ENCODE data around the gene MAMDC2.
"Not testable (repeated sequence)": the region's sequence is repeated elsewhere in the genome, so short reads cannot be mapped to it uniquely, and the experiment has no call there.

Gene MAMDC2

GRCh38 chr9:70043689-70044489, at the start of gene MAMDC2:
Gene MAMDC2 (plus strand): TSS chr9:70043848. CDS start chr9:70044198, 350 bp downstream.
- DNase-seq: no peak

DNA sequence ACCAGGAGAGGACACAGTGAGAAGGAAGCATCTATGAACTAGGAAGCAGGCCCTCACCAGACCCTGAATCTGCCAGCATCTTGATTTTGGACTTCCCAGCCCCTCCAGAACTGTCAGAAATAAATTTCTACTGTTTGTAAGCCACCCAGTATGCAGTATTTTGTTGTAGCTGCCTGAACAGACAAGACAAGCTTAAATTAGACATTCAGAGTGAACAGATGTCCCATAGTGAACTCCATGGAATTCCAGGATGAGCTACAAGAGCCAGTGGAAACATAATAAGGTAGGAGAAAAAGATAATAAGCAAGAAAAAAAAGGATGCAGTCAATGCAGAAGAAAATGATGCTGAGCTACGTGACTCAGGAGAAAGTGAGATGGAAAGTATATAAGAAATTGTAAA, 47.8 kb upstream of the MAMDC2 start:
- DNase-seq: no peak

GRCh38 chr9:69996967-69997366, 46.7 kb upstream of the MAMDC2 start:
- DNase-seq: no peak

DNA sequence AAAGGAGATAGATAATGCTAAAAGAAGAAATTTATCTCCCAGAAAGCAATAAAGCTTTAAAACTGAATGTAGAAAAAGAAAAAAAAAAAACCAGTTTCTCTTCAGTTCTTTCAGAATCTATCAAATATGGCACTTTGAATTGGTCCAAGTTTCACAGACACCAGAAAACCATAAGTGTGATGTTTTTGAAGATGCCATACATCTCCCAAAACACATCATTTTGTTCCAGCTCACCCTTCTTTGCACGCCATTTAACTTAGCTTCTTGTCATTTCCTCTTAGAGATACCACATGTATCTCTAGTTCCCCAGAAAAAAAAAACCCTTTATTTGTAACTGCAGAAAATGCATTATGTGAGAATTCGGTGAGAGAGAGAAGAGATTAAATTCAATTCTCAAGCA, 46.1 kb upstream of the MAMDC2 start:
- DNase-seq: no peak

DNA sequence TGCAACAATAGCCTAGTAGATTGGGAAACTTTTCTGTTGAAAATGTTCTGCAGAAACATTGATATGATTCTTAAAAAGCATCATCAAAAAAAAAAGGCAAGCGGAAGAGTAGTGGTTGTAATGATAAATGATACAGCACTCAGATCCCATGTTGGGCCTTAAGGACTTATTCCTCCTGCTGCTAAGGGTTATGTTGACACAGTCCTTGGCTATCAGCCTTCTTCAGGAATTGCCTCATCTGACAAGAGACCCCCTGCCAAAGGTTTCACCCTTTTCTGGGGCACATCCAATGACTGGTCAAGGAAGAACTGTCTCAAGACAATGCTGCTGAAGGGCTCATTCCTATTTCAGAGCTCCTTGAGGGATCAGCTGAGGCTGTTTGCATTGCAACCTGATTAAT, 44.3 kb upstream of the MAMDC2 start:
- no peak for DNase-seq

DNA sequence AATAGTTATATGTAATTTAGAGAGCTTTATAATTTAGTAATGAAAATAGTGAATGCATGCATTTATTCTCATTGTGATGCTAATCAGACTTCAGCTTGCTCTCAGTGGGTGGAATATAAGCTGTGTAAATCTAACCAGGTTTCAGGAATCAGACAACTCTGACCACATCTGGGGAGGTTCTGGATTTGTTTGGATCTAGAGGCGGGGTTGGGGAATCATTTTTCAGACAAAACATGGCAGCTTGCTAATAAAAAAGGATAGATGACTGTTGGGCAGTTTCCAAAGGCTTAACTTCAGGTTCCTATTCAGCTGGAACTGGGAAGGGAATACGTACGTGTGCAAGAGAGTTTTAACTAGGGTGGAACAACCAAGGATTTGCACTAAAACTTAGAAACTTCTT, 43.2 kb upstream of the MAMDC2 start:
- DNase-seq: no peak

DNA sequence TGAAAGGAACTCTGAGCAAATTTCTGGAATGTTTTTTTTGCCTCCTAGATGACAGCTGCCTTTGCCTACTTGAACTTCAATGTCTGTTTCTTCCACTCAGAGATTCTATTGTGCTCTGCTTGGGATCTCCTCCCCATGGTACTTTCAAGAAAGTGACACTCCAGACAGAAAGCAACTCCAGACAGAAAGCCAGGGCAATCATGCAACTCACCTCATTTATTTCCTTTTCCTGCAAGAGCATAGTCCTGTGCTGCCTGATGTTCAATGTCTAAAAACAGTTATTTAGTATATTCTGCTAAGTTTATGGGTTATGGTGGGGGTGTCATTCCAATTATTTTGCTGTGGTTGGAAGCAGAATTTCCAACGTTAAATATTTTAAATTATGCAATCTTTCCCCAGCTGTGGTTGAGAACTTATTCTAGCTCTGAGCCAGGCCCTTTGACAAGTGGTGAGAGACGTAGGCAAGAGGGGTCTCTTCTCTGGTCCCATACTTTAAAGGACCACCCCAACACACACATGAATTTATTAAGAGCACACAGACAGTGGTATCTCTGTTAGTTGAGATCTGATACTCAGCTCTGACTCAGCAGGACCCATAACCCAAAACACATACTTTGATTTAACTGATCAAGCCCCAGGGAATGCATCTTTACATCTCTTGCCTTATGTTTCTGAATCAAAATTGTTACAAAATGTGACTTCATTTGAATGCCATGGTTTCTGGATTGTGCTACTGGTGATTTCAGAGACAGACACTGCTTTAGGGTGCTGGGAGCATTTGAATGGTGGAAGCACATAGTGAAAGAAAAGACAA, 39.5 kb upstream of the MAMDC2 start:
- DNase-seq: no peak

GRCh38 chr9:70006306-70006705, 37.3 kb upstream of the MAMDC2 start:
- no peak for DNase-seq

DNA sequence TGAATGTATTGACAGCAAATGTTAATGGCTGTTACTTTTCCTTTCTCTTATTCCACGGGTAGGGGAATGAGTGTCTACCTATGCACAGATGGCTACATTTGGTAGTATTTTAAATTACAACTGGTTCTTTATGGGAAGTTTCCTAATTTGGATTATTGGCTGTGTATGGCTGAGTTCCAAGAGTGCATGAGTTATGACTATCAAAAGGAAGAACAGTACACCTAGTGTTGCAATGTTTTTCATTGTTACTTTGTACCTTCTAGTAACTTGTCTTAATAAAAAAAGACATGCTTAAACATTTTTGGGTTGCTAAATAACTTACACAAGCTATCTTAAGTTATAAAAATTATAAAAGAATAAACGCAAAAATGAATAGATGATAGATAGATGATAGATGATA, 35.8 kb upstream of the MAMDC2 start:
- DNase-seq: no peak

- DNase-seq: no peak
Observed at GRCh38 chr9:70010015-70010414, 33.6 kb upstream of the MAMDC2 start.

GRCh38 chr9:70011366-70011765, 32.3 kb upstream of the MAMDC2 start:
- no peak for DNase-seq

DNA sequence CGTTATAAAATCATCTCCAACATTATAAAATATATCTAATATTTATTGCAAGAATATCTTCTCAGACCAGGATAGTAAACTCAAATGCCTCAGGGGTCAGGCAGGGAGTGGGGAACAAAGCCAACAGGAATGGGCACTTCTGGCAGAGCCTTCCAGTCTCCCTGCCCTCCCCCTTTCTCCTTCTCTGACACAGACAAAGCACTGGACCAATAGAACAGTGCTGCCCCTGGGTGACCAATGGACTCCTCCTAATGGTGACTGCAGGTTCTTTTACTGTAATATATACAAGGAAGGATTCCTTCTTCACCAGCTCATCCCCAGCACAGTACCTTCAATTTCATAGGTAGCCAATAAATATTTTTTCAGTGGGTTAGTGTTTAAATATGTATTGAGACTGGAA, 31.1 kb upstream of the MAMDC2 start:
- DNase-seq: no peak

DNA sequence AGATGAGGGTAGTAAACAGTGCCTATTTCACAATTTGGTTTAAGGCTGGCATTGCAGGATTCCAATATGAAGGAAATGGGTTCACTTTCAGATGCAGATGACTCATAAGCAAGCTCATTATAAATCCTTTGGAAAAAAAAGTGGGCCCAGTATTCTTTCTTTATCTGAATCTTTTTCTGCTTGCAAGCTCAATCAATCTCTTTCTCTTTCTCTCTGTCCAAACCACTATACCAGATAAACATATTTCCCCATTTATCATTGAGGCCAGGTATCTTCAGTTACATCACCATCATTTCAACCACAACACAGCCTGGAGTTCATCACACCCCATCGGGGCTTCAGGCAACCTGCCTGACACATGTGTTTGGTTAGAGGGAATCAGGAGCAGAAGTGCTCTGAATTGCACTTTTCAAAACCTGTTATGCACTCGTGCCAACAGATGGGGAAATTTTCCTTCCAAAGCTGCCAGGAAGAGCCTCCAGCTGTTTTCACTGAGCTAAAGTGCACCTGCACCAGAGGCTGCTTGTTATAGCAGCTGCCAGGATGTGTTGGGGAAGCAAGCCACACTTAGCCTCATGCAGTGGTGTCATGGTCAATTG, 30.0 kb upstream of the MAMDC2 start:
- no peak for DNase-seq

- DNase-seq: no peak
Observed at GRCh38 chr9:70015099-70015498, 28.5 kb upstream of the MAMDC2 start.

- DNase-seq: no peak
Observed at GRCh38 chr9:70020217-70020616, 23.4 kb upstream of the MAMDC2 start.

DNA sequence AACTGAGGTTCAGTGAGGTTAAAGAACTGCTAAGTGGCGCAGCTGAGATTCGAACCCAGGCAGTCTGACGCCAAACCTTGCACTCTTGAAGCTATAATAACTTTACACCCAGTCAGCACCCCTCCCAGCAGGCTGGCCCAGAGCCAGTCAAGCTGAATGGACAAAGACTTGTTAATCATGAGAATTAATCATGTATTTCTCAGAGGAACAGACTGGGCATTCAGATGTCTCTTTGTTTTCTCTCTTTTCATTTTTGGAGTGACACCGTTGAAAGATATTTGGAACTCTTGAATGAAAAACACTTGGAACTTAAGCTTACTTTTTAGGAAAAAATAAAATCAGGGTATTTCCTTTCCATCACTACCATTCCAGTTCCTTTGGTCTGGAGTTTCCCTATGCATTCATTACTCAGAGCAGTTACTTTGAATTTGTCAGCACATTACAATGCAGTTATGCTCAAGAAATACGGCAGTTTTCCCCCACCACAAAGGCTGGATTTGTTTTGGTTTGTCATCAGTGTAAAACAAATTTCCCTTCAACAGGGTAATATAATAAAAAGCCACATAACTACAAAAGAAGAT, 22.6 kb upstream of the MAMDC2 start:
- DNase-seq: peak; percentile 80

- DNase-seq: no peak
Observed at GRCh38 chr9:70028287-70028686, 15.4 kb upstream of the MAMDC2 start.

DNA sequence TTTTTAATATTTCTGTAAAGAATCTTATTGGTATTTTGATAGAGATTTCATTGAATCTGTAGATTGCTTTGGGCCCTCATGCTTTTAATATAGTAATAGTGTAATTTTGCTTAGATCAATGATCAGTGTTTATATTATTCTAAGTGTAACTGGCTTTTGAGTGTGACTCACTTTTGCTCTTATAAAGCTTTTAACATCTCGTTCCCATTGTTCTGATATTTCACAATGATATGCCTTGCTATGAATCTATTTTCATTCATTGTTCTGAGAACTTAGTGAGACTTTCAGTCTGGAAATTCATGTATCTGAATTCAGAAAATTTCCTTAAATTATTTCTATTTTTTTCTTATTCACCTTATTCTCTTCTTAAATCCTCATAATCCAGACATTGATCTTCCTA, 13.5 kb upstream of the MAMDC2 start:
- DNase-seq: no peak

GRCh38 chr9:70031141-70031545, 12.5 kb upstream of the MAMDC2 start:
- DNase-seq: no peak

DNA sequence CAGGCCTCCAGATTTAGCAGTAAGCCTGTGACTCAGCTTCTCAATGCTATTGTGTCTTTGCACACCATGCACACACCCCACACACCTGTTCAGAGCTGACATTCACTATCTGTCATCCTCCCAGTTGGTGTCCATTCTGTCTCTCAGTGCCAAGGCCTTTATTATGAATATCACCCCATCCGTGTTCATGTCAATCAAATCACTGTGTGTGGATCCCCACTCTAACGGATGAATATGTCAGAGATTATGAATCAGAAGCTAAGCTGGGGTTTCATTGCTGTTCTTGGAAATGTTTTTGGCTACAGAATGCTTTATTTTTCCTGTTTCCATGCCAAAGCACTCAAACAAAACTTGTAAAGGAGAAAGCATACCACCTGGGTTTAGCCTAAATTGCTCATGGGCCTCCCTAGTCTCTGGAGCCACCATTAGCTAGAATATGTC, 9.4 kb upstream of the MAMDC2 start:
- DNase-seq: no peak

DNA sequence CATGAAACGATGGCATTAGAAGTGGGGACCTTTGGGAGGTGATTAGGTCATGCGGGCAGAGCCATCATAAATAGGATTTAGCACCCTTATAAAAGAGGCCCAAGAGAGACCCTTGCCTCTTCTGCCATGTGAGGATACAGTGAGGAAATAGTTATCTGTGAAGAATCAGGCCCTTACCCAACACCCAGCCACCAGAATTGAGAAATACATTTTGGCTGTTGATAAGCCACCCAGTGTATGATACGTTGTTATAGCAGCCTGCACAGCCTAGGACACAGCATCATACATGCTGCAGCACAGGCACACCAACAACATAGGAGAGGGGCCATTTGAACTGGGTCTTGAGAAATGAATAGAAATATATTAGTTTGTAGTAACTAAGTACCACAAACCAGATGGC, 8.0 kb upstream of the MAMDC2 start:
- DNase-seq: no peak

GRCh38 chr9:70036641-70037040, 7.0 kb upstream of the MAMDC2 start:
- DNase-seq: no peak

DNA sequence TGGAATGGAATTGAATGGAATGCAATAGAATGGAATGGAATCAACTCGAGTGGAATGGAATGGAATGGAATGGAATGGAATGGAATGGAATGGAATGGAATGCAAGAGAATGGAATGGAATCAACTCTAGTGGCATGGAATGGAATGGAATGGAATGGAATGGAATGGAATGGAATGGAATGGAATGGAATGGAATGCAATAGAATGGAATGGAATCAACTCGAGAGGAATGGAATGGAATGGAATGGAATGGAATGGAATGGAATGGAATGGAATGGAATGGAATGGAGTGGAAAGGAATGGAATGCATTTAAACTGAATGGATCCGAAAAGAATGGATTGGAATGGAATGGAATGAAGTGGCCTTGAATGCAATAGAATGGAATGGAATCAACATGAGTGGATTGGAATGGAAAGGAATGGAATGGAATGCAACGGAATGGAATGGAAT, 5.5 kb upstream of the MAMDC2 start:
- DNase-seq: not testable (repeated sequence)

Data from amniotic stem cell (primary cell).